ENCODE results near the gene TRMT5.

TRMT5 gene

DNA sequence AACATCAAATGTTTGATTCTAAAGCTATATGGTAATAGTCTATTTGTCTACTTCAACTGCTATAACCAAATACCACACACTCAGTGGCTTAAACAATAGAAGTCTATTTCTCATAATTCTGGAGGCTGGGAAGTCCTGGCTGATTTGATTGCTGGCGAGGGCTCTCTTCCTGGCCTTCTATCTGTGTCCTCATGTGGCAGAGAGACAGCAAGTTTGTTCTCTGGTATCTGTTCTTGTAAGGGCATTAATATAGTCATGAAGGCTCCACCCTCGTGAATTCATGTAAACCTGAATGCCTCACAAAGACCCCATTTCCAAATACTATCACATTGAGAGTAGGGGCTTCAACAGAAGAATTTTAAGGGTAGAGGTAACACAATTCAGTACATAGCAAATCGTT is 34.1 kb downstream of the TRMT5 start:
- TF ChIP-seq, protein P1, sequence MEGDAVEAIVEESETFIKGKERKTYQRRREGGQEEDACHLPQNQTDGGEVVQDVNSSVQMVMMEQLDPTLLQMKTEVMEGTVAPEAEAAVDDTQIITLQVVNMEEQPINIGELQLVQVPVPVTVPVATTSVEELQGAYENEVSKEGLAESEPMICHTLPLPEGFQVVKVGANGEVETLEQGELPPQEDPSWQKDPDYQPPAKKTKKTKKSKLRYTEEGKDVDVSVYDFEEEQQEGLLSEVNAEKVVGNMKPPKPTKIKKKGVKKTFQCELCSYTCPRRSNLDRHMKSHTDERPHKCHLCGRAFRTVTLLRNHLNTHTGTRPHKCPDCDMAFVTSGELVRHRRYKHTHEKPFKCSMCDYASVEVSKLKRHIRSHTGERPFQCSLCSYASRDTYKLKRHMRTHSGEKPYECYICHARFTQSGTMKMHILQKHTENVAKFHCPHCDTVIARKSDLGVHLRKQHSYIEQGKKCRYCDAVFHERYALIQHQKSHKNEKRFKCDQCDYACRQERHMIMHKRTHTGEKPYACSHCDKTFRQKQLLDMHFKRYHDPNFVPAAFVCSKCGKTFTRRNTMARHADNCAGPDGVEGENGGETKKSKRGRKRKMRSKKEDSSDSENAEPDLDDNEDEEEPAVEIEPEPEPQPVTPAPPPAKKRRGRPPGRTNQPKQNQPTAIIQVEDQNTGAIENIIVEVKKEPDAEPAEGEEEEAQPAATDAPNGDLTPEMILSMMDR (IDR thresholded peaks at IDR 0.05; ENCODE audit: low read depth, low read length), result no peak
- DNase-seq (ENCODE audit: extremely low read depth, low read depth), result no peak

DNA sequence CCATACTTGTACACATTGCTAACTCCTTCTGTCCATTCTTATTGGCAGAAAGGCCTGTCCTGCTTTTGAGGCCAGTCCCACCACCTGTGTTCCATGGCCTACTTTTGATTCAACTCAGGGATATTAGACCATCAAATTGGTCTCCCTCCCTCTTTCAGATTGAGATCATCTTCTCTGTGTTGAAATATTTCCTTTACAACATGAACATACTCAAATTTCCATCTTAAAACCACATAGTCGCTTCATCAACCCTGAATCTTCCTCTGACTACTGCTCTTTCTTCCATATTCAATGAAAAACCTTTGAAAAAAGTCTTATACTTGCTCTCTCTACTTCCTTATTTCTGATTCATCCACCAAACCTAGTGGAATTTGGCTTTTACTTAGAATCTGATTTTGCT is 34.9 kb downstream of the TRMT5 start:
- no peak for DNase-seq (ENCODE audit: extremely low read depth, low read depth)
- TF ChIP-seq, protein P1 (IDR thresholded peaks at IDR 0.05; ENCODE audit: low read depth, low read length), result no peak

DNA sequence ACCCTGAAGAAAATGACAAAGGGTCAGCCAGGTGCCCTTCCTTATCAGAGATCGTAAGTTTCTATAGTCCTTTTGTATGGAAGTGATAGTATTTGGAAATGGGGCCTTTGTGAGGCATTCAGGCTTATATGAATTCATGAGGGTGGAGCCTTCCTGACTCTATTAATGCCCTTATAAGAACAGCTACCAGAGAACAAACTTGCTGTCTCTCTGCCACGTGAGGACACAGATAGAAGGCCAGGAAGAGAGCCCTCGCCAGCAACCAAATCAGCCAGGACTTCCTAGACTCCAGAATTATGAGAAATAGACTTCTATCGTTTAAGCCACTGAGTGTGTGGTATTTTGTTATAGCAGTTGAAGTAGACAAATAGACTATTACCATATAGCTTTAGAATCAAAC is 36.7 kb downstream of the TRMT5 start:
- DNase-seq (ENCODE audit: extremely low read depth, low read depth), result no peak
- TF ChIP-seq, protein P1 (IDR thresholded peaks at IDR 0.05; ENCODE audit: low read depth, low read length), result no peak

DNA sequence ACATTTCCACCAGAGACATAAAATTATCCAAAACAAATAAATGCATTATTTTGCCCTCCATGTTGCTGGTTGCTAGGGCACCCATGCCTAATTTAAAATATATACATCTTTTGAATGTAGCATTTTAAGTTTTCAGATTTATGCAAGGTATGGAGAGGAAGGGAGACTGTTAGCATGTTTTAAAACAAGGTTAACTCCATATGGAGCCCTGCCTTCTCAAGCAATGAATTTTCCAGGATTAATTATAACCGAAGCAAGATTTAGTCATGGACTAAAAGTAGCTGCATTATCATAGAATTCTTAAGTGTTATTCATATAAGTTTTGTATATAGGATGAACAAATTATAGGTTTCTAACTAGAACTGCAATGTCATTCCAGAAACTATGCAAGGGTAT is 37.2 kb downstream of the TRMT5 start:
- DNase-seq (ENCODE audit: extremely low read depth, low read depth), result no peak

DNA sequence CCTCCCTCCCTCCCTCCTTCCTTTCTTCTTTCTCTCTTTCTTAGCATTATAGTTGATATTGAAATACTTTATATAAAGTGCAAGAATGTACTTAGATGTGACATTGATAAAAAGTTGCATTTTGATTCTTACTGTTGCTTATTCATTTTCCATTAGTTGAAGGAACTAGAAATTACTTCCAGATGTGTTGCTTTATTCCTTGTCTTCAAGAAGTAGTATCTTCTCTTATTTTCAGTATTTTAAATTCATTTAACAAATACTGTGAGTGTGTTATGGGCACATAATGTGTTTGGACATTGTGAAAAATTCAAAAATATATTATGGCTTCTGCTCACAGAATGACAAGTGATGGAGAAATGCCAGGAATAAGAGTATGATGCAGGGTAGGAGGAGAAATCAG is 45.6 kb downstream of the TRMT5 start:
- no peak for DNase-seq (ENCODE audit: extremely low read depth, low read depth)
- TF ChIP-seq, protein P1 (IDR thresholded peaks at IDR 0.05; ENCODE audit: low read depth, low read length), result no peak

More for the DNA sequence above, 37.2 kb downstream of the TRMT5 start:
- TF ChIP-seq, protein P1 (IDR thresholded peaks at IDR 0.05; ENCODE audit: low read depth, low read length), result no peak

DNA sequence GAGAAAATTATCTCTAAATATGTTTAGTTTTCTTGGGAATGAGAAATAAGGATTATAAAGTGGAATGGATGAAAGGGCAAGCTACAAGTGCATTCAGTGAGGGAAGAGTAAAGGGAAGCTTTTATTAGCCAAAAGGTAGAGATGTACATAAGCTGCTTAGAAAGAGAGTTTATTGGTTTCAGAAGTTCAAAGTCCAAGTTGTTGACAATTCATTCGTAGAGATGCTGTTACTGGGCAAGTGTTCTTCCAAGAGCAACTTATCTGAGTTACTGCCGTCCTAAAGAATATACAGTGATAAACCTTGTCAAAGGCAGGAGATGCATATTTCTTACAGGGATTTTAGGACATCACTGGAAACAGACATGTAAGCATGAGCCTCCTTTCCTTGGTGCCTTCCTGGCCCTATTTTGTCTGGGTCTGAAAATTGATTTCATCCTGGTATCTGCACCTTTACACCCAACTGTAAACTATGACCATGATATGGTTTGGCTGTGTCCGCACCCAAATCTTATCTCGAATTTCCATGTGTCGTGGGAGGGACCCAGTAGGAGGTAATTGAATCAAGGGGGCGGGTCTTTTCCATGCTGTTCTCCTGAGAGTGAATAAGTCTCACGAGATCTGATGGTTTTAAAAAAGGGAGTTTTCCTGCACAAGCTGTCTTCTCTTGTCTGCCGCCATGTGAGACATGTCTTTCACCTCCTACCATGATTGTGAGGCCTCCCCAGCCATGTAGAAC is 46.8 kb downstream of the TRMT5 start:
- DNase-seq (ENCODE audit: extremely low read depth, low read depth), result no peak
- TF ChIP-seq, protein P1 (IDR thresholded peaks at IDR 0.05; ENCODE audit: low read depth, low read length), result no peak

DNA sequence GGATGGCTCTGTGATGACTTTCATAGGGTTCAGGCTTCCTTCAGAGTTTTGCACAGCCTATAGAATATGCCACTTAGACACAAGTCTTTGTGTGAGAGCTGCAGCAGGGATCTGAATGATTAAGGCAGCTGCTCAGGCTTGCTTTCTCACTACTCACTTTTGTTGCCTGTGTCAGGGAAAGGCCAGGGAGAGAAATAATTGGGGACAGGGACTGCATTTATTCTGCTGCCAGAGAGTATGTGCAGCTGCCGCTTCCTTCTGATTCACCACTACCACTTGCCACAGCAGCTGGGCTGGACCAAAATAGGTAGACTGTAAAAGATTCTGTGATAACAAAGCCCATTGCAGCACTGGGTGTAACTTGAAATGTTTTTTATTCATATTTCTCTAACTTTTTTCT is 49.7 kb downstream of the TRMT5 start:
- TF ChIP-seq, protein P1 (IDR thresholded peaks at IDR 0.05; ENCODE audit: low read depth, low read length), result no peak
- DNase-seq (ENCODE audit: extremely low read depth, low read depth), result no peak
